ENCODE results near the gene CCT6A. TPM values are rescaled to one million over a fixed set of nuclear protein-coding genes. Genes with fewer than 3 reads are reported as not detected.
"Not testable (repeated sequence)": the region's sequence is repeated elsewhere in the genome, so short reads cannot be mapped to it uniquely, and the experiment has no call there.

The CCT6A gene
- total RNA-seq, 6 experiments from 2014 or later, result 164 to 197 (median 180) TPM

GRCh38 chr7:56099653-56100052 lies 48.1 kb downstream of the CCT6A start:
- H3K27ac Mint-ChIP-seq, result no peak overlapping the region
- peaks cover 18% of the 10 kb centered on the region for H3K4me1 Mint-ChIP-seq (ENCODE audit: low read depth)
- no peaks in the 10 kb centered on the region for H3K27me3 Mint-ChIP-seq (ENCODE audit: insufficient read depth)
- H3K9me3 Mint-ChIP-seq, result no peaks in the 10 kb centered on the region
- TF ChIP-seq CTCF (IDR thresholded peaks at IDR 0.05), result peak; percentile 20; the same call in 1 of the 2 replicates
- peaks cover 20% of the 10 kb centered on the region for H3K36me3 Mint-ChIP-seq (ENCODE audit: low read depth)
- H3K4me3 Mint-ChIP-seq, result no peak overlapping the region
- no peak for DNase-seq

GRCh38 chr7:56104138-56104537 lies 52.6 kb downstream of the CCT6A start:
- Mint-ChIP-seq H3K36me3 (ENCODE audit: low read depth) (peaks cover 29% of the 10 kb centered on the region), H3K4me1 (ENCODE audit: low read depth) (peaks cover 21% of the 10 kb centered on the region)
- H3K9me3 Mint-ChIP-seq; H3K27ac Mint-ChIP-seq; H3K27me3 Mint-ChIP-seq (ENCODE audit: insufficient read depth); H3K4me3 Mint-ChIP-seq; DNase-seq: not testable (repeated sequence)

GRCh38 chr7:56105508-56105907 lies 53.9 kb downstream of the CCT6A start:
- peak; percentile 82 for DNase-seq
- H3K4me3 Mint-ChIP-seq, result peak overlapping the region; percentile 100
- peak overlapping the region; percentile 99 for H3K27ac Mint-ChIP-seq
- H3K36me3 Mint-ChIP-seq (ENCODE audit: low read depth), result peaks cover 28% of the 10 kb centered on the region
- no peaks in the 10 kb centered on the region; the same call in 1 of the 2 replicates for H3K27me3 Mint-ChIP-seq (ENCODE audit: insufficient read depth)
- peaks cover 16% of the 10 kb centered on the region for H3K4me1 Mint-ChIP-seq (ENCODE audit: low read depth)
- H3K9me3 Mint-ChIP-seq, result no peaks in the 10 kb centered on the region
- TF ChIP-seq CTCF (IDR thresholded peaks at IDR 0.05), result peak; percentile 16; the same call in 1 of the 2 replicates

GRCh38 chr7:56106108-56107073 lies 54.8 kb downstream of the CCT6A start, which contains the start of gene CHCHD2:
CHCHD2 (minus strand) TSS chr7:56106476; CDS start chr7:56106413, 63 bp downstream.
- peak within 1 kb of the TSS; percentile 99 for H3K27ac Mint-ChIP-seq

GRCh38 chr7:56107954-56108258 lies 56.3 kb downstream of the CCT6A start:
- H3K9me3 Mint-ChIP-seq, result no peaks in the 10 kb centered on the region

More at GRCh38 chr7:56106108-56107073, 54.8 kb downstream of the CCT6A start, which contains the start of gene CHCHD2:
- H3K36me3 Mint-ChIP-seq (ENCODE audit: low read depth), result peaks cover 19% of the 10 kb centered on the region
- DNase-seq, result peak; percentile 98
- TF ChIP-seq CTCF (IDR thresholded peaks at IDR 0.05), result no peak
- H3K27me3 Mint-ChIP-seq (ENCODE audit: insufficient read depth), result no peaks in the 10 kb centered on the region; the same call in 1 of the 2 replicates
- H3K4me3 Mint-ChIP-seq, result peak within 1 kb of the TSS; percentile 100
- no peaks in the 10 kb centered on the region for H3K9me3 Mint-ChIP-seq
- peaks cover 16% of the 10 kb centered on the region for H3K4me1 Mint-ChIP-seq (ENCODE audit: low read depth)

More at GRCh38 chr7:56107954-56108258, 56.3 kb downstream of the CCT6A start:
- Mint-ChIP-seq H3K36me3 (ENCODE audit: low read depth) (peaks cover 18% of the 10 kb centered on the region), H3K27me3 (ENCODE audit: insufficient read depth) (no peaks in the 10 kb centered on the region; the same call in none of the 2 replicates), H3K4me1 (ENCODE audit: low read depth) (peaks cover 16% of the 10 kb centered on the region), H3K4me3 (no peak overlapping the region), H3K27ac (no peak overlapping the region)
- no peak for TF ChIP-seq CTCF (IDR thresholded peaks at IDR 0.05)
- no peak for DNase-seq
